ENCODE data around the gene SMARCC2. TPM values are rescaled to one million over a fixed set of nuclear protein-coding genes. Genes with fewer than 3 reads are reported as not detected.

SMARCC2 gene
- total and polyA plus RNA-seq, 2 of the 13 experiments (the other 11 are each of a cell fraction or from before 2014, with no cell fraction given): 21.3 to 24.1 TPM

- TF ChIP-seq ASH2L (IDR thresholded peaks at IDR 0.05; ENCODE audit: insufficient read length, low read depth, low read length): peak; percentile 72
- TF ChIP-seq SNAPC2 (CRISPR knock-in tag; IDR thresholded peaks at IDR 0.05): no peak
- peak; percentile 80 for TF ChIP-seq PHF21A (CRISPR knock-in tag; IDR thresholded peaks at IDR 0.05)
- TF ChIP-seq ATF2 (CRISPR knock-in tag; IDR thresholded peaks at IDR 0.05): peak; percentile 58; the same call in 1 of the 2 replicates
- 0 out of 2 replicates have a peak, but pooled peaks have one; percentile 46 for TF ChIP-seq MLX (CRISPR knock-in tag; IDR thresholded peaks at IDR 0.05)
- no peak for TF ChIP-seq SNAPC5 (CRISPR knock-in tag; IDR thresholded peaks at IDR 0.05; ENCODE audit: borderline replicate concordance)
- TF ChIP-seq ZMYM3 (CRISPR knock-in tag; IDR thresholded peaks at IDR 0.05): peak; percentile 53; the same call in 1 of the 2 replicates
- peak; percentile 91 for TF ChIP-seq ZSCAN29 (CRISPR knock-in tag; conservative IDR thresholded peaks at IDR 0.05)
- no peak for TF ChIP-seq ZNF572 (CRISPR knock-in tag; IDR thresholded peaks at IDR 0.05)
- peak; percentile 95 for TF ChIP-seq ELF1 (CRISPR knock-in tag; IDR thresholded peaks at IDR 0.05)
- no peak for TF ChIP-seq KLF15 (CRISPR knock-in tag; IDR thresholded peaks at IDR 0.05; ENCODE audit: borderline replicate concordance)
- peak; percentile 77 for TF ChIP-seq THAP11 (CRISPR knock-in tag; IDR thresholded peaks at IDR 0.05)
- TF ChIP-seq HNF1B (CRISPR knock-in tag; IDR thresholded peaks at IDR 0.05): no peak
- no peak for TF ChIP-seq ADNP (CRISPR knock-in tag; IDR thresholded peaks at IDR 0.05)
- no peak for TF ChIP-seq RBAK (CRISPR knock-in tag; IDR thresholded peaks at IDR 0.05)
- peak; percentile 96 to 100 for TF ChIP-seq HMGXB4 (CRISPR knock-in tag; IDR thresholded peaks at IDR 0.05; ENCODE audit: borderline replicate concordance in 1 of 2, low read depth in 1 of 2)
- no peak for TF ChIP-seq ZNF83 (CRISPR knock-in tag; IDR thresholded peaks at IDR 0.05; ENCODE audit: borderline replicate concordance)
- TF ChIP-seq CREBL2 (CRISPR knock-in tag; IDR thresholded peaks at IDR 0.05; ENCODE audit: borderline replicate concordance): 0 out of 2 replicates have a peak, but pooled peaks have one; percentile 41
- TF ChIP-seq SMAD3 (CRISPR knock-in tag; IDR thresholded peaks at IDR 0.05): peak; percentile 93; the same call in 1 of the 2 replicates
- peak; percentile 51; the same call in 1 of the 2 replicates for TF ChIP-seq MEIS2 (CRISPR knock-in tag; IDR thresholded peaks at IDR 0.05)
- peak; percentile 38 for TF ChIP-seq U2AF1 (optimal IDR thresholded peaks at IDR 0.05; ENCODE audit: low read depth, low read length)
- 0 out of 2 replicates have a peak, but pooled peaks have one; percentile 1 for TF ChIP-seq RFXAP (CRISPR knock-in tag; IDR thresholded peaks at IDR 0.05; ENCODE audit: borderline replicate concordance)
- peak; percentile 78 for TF ChIP-seq ZNF274 (CRISPR knock-in tag; IDR thresholded peaks at IDR 0.05)
These were observed 823 bp upstream of the SMARCC2 start (continued) for GRCh38 chr12:56189918-56190694.
